Stimulated activated CD4-positive, alpha-beta T cell treated with anti-CD3 and anti-CD28 coated beads, Interleukin-4, amount 100 ng/mL, for 24 hours (primary cell): Measurements from ENCODE around the gene PEX11B.
"Not testable (repeated sequence)": the region's sequence is repeated elsewhere in the genome, so short reads cannot be mapped to it uniquely, and the experiment has no call there.

Source experiments
- DNase-seq: peaks from one replicate; pipeline ENCODE4 v3.0.0-alpha.2; 2020

Gene PEX11B

DNA sequence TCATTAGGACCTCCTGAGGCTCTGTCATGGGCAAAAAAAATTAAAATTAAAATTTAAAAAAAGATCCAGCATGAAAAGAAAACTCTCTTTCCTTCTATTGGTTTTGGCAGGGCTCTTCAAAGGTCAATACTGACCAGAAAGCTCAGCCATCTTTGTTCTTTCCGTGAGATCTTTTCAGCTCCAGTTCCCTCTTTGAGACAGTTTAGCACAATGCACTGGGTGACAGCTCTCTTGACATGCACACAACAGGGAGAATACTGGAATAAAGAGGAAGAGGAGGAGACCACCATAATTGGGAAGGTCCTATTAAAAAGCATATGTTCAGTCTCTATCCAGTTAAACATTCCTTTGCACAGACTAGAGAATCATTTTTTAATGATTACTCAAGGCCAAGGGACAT, 33.0 kb upstream of the PEX11B start:
- DNase-seq = no peak

DNA sequence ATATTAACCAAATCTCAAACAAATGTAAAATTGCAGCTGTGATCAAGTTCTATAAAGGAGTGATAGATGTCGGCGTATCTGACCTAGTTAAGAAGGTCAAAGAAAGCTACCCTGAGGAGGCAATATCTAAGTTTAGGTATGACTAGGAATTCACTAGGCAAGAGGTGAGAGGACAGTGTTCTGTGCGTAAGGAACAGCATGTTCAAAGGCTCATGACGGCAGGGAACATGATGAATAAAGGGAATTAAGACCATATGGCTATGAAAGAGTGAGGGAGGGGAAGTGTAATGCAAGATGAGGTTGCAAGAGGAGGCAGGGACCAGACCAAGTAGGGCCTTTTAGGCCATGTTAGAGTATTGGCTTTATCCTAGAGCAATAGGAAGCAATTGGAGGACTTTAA, 30.7 kb upstream of the PEX11B start:
- DNase-seq = no peak

DNA sequence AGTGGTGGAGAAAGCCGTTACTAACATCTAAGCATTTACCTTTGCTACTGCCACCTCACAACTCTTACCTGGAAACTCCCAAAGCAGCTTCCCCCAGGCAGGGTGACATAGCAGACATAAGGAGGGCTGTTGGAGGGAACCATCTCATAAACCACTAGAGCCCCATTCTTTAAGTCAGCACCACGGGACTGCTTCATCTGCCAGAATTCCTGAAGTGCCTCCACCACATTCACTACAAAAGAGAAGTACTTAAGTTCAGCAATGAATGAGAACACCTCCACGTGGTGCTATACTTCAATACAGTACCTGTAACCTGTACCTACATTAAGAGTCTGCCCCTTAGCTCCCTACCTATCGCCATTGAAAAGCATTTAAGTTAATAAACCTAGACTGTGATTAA, 29.0 kb upstream of the PEX11B start:
- DNase-seq = no peak

DNA sequence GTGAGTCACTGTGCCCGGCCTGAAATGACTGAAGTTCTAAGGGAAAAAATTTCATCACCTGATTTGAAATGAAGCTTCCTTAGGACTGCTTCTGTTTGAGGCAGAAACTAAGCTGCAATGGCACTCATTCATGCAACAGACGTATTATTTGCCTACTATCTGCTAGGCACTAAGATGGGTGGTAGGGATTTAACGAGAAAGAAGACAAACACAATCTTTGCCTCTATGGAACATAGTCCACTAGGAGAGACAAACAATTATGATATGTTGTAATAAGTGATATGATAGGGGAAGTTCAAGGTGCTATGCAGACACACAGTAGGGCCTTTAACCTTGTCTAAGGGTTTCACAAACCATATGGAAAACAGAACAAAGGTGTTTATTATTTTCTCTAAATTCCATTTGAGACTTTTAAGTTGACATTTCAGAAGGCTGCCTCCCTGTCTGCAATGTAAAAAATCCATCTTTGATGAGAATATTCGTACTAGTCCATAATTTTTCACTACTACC, 28.0 kb upstream of the PEX11B start:
- no peak for DNase-seq

DNA sequence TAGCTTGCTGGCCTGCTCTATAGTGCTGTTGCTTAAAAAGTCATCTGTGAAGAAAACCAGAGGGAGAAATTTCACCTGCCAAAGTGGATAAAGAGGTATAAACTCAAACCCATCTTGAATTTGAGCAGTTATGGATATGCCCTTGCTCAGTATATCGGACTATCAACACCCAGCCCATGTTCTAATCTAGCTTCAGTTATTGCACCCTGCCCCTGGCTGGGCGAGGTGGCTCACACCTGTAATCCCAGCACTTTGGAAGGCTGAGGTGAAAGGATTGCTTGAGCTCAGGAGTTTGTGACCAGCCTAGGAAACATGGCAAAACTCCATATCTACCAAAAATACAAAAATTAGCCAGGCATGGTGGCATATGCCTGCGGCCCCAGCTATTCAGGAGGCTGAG, 26.0 kb upstream of the PEX11B start:
- DNase-seq = no peak

DNA sequence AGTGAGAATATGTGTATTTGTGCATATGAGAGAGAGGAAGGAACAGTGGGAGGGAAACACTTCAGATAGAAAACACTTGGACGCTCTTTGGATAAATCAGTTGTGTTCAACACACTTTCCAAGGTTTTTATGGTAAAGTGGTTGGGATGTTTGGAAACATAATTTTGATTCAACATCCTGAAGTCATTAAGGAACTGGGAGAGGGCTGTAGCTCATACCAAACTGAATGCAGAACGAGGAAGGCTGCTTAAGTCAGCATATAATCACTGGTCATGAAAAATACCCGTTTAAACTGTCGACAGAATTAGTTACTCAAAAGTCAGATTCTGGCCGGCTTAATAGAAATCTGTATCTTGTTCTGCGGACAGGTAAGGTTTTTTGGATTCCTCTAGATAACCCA, 24.4 kb upstream of the PEX11B start:
- DNase-seq = no peak

DNA sequence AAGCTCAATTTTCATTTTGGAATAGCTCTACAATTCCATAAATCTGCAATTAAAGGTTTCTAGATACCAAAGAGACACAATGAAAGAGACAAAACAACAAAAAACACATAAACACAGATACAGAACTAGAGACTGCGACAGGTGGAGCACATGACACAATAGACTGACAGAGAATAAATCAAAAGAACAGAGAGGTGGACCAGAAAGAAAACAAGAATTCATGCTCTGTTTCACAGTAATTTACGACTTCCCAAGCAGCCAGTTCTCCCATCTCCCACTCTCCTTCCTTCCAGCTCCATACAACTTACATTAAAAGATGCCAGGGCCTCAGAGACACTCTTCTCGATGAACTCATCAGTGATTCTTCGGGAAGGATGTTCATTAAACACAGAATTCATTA, 23.9 kb upstream of the PEX11B start:
- DNase-seq = no peak

DNA sequence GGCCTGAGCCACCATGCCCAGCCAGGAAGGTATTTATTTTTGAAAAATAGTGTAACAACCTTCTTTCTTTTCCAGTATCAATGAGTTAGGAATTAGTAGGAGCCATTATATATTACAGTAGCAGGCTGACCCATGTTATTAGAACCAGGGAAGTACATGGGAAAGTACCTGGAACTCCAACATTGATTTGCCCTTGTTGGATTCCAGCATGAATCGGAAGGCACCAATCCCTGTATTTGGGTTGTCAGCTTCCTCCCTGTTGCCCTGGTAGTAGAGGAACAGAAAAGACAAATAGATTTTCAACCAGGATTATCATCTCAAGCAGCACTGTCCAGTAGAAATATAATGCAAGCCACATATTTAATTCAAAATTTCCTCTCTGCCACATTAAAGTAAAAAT, 18.9 kb upstream of the PEX11B start:
- no peak for DNase-seq

DNA sequence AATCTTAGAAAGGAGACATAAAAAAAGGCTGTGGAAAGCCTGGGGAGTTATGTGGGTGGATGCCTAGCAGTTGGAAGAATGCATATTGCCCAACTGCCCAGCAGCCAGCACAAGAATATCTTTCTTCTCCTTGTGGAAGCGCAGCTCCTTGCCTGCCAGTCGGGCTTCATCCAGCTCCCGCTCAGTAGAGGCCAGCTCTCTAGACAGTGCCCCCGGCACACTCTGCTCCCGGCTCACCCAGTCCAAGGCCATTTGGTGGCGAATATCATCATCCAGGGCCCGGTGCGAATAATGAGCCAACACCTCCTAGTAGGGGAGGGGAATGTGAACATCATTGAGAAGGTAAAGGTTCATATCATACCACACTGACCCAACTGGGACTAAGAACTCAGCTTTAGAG, 17.7 kb upstream of the PEX11B start:
- no peak for DNase-seq

DNA sequence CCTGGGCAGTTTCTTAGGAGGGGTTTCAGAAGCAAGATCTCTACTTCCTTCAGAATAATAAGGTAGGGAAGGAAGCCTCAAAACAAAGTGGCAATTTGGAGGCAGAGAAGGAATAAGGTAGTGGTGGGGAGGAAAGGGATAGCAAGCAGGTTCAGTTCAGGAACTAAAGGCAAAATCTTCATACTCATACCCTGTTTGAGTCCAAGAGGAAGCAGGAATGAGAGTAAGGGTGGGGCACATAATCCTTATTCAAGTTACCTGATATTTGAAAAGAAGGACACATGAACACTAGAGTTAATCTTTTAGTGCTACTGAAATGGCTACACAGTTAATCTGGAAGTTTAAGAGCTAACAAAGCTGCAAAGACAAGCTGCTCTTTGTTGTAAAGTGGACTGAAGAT, 17.2 kb upstream of the PEX11B start:
- DNase-seq = no peak

DNA sequence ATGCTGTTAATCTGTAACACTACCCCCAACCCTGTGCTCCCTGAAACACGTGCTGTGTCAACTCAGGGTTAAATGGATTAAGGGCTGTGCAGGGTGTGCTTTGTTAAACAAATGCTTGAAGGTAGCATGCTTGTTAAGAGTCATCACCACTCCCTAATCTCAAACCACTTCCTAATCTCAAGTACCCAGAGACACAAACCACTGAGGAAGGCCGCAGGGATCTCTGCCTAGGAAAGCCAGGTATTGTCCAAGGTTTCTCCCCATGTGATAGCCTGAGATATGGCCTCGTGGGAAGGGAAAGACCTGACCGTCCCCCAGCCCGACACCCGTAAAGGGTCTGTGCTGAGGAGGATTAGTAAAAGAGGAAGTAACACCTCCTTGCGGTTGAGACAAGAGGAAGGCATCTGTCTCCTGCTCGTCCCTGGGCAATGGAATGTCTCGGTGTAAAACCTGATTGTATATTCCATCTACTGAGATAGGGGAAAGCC, 14.0 kb upstream of the PEX11B start:
- peak; percentile 19 for DNase-seq

DNA sequence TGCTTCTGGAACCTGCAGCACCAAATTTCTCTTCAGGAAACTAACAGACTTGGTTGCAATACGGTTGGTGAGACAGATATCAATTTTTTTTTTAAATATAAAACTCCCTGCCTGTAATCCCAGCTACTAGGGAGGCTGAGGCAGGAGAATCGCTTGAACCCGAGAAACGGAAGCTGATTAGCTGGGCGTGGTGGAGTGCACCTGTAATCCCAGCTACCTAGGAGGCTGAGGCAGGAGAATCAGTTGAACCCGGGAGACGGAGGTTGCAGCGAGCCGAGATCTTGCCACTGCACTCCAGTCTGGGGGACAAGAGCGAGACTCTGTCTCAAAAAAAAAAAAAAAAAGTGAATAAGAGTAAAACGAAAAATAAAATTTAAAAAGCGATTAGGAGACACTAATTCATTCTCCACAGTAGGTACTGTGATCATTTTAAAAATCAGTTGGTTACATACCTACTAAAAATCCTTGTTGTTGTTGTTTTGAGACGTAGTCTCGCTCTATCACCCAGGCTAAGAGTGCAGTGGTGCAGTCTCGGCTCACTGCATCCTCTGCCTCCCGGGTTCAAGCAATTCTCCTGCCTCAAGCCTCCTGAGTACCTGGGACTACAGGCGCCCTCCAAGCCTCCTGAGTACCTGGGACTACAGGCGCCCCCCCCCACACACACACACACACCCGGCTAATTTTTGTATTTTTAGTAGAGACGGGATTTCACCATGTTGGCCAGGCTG, 9.6 kb upstream of the PEX11B start:
- DNase-seq = peak; percentile 12

DNA sequence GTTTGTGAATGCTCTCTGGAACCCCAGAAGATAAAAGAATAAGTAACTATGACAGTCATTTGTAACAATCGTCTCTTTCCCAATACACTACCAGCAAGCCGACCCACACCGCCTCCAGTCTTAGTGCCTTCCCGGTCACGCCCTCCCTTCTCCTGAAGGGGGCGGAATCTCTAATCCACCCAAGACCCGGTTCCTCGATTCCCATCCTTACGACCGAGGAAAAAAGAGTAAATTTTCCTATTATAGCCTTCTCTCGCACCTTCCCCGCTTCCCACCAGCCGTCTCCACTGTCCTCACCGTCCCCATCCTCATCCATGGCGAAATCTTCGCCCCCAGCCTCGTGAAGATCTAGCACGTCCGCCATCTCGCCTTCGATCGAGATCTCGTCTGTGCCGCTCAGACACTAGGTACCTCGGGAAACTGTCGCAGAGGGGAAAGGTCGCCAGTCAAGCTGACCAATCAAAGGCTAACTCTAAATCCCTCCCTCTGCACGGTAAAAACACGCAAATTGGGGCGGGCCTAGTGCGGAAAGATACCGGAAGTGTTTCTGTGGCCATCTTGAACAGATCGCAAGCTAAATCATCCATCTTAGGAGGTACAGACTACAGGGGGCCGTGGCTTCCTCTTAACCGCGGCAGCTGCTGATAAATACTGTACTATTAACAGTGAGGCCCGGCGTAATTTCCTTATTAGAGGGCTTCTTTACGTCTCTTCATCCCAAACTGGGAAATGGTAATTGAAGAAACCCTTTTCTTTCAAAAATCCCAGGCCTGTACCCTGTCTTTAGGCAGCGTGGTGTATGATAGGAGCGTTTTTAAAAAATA, 8.8 kb upstream of the PEX11B start, which contains the start of gene RBM8A:
RBM8A (minus strand) TSS at position 422 of the 824 bp plus-strand sequence; CDS start at position 364, 58 bp downstream.
- peak; percentile 95 for DNase-seq

DNA sequence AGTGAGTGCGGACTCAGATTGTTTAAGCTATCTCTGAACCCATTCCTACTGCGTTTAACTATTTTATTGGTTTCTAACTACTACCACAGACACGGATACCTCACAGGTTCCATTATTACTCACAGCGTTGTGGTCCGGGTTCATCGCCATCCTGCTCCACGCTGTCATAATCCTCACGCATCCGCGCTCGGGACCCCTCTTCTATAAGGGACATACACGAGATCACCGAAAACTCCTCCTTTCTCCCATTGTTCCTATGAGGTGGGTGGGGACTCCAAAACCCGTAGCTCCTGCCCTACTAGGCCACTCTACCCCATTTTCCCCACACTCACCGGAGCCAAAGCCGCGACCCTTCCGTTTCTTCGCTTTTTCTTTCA, 8.2 kb upstream of the PEX11B start:
- DNase-seq = peak; percentile 66

DNA sequence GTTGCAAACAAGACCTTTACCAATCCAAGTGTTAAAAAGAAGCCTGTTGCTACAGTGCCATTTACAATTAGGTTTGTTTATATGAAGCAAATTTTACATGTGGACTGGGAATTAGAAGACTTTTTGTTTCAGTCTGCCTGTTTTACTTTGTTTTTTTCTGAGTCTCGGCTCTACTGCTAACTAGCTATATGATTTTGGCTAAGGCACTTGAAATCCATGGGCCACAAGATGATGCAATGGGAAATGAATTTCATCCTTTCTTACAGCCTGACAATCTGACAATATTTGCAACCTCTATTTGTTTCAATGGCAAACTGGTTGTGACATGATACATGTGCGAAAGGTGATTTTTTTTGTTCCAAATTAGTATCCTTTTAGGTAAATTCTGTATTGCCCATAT, 3.7 kb upstream of the PEX11B start:
- DNase-seq = no peak

DNA sequence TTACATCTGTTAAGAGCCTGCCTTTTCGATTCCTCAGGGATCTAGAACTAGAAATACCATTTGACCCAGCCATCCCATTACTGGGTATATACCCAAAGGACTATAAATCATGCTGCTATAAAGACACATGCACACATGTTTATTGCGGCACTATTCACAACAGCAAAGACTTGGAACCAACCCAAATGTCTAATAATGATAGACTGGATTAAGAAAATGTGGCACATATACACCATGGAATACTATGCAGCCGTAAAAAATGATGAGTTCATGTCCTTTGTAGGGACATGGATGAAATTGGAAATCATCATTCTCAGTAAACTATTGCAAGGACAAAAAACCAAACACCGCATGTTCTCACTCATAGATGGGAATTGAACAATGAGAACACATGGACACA, 1.8 kb upstream of the PEX11B start:
- not testable (repeated sequence) for DNase-seq

DNA sequence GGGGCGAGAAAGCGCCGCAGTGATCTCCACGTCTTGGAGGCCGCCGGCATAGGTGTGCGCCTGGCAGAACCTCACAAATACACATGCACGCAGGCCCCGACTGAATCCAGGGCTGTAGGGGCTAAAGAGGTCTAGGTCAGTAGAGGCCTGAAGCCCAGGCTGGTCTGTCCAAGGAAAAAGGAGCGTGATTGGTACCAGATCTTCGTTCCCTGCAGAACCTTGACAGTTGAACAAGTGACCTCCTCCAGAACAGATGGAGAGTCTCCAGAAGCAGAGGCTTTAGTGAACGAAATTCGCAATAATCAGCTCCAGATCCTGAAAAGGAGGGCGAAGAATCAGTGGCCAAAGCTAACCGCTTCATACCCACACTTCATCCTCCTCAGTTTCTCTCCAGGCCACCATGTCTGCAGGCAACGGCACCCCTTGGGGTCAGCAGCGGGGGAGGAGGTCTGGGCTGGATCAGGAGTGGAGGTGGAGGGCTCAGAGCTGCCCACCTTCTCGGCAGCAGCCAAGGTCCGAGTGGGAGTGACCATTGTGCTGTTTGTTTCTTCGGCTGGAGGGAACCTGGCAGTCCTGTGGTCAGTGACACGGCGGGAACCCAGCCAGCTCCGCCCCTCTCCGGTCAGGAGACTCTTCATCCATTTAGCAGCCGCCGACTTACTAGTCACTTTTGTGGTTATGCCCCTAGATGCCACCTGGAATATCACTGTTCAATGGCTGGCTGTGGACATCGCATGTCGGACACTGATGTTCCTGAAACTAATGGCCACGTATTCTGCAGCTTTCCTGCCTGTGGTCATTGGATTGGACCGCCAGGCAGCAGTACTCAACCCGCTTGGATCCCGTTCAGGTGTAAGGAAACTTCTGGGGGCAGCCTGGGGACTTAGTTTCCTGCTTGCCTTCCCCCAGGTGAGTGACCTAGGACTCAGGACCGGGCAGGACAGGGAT, 749 bp upstream of the PEX11B start:
- peak; percentile 8 for DNase-seq

DNA sequence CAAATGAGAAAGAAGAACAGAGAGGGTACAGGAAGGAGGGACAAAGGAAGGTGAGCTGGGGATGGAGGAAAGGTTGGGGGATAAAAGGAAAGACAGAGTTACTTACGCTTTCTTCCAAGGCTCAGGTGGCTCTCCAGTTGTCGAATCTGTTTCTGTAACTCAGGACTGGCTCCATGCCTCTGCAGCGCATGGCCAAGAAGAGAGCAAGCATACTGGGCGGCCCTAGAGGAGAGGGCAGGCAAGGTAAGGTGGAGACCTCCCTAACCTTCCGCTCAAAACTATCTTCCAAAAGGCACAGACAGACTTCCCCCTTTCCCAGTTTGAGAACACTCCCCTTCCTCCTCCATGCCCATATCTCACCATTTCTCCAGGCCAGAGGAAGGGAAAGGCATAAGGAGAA, 922 bp downstream of the PEX11B start:
- no peak for DNase-seq

DNA sequence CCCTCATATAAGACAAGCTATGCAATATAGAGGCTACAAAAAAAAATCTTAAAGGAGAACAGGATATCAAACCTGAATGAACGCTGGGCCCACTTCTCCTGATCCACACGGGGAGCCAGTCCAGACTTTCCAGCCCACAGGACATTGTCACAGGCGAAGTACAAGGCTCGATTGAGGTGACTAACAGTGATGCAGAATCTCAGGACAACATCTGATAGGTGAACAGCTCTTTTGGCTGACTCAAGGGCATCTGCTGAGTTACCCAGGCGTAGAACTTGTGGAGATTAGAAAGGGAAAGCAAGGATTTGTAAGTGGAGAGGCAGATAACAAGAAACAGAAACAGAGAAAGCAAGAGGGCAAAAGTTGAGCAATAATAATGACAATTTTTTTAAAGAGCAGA, 1.8 kb downstream of the PEX11B start:
- DNase-seq = no peak

DNA sequence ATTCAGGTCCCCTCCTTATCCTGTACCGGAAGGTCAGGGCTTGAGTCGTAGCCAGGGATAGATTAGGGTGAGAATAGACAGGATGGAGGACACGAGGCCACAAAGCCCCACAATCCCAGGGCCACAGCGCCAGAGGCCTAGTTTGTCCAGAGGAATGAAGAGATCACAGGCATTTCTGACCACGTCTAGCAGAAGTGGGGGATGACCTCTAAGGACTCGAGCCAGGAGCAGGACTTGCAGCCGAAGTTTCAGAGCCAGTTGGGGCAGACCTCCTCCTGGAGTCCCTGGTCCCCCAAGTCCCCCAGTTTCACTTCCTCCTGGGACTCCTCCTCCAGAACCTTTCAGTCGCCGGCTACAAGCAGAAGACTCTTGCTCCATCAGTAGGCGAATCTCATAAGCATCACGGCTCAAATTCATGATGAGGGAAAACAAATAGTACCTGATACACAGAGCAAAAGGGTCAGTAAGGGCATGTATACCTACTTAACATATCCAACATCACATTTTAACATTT, 6.3 kb downstream of the PEX11B start:
- DNase-seq = no peak

DNA sequence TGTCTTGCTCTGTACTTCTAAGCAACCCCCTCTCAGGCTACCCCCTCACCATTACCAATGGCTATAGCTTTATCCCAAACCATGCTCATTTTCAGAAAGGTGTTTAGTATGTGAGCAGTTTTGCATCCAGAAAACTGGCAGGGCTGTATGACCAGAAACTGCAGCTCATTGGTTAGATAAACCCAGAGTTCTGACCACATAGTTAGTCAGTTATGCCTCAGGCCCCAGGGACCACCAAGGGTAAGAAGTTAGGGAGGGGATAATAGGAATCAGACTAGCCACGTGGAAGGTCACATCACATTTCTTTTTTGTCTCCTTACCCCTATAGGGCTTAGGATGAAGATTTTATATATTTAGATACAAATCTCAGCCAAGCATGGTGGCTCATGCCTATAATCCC, 9.9 kb downstream of the PEX11B start:
- DNase-seq = no peak

DNA sequence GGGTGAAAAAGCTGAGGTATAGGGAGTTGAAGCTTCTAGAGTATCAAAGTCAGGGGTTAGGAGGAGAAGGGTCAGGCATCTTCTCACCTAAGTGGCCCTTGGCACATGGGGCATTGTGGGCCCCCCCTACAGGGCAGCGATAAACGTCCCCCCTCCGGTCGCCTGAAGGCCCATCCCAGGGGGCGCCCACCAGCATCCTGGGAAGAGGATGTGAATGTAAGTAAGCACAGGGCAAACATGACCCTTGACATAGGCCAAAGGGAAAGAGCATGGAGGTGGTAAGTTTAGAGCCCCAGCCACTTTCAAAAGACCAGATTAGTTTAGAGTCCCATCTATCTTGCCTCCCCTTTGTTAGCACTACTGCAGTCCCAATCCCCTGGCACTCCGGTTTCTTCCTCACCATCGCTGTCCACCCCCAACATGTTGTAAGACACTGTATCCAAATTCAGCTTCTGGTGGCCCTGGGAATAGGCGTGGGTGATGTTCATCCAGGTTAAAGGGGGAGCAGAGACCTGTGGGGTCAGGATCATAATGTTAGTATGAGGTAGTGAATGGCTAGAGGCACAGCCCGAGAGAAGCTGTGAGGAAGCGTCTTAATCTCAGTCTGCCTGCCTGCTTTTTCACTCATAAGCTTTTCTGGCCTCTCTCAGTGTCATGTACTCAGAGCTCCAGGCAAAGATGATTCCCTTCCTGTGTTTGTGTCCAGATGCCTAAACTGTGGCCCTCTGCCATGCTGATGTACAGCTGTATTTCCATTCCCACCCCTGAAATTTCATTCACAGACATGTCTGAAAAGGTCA, 11.4 kb downstream of the PEX11B start:
- no peak for DNase-seq
